Stimulated activated CD8-positive, alpha-beta memory T cell treated with anti-CD3 and anti-CD28 coated beads, Interleukin-4, amount 100 ng/mL, for 48 hours (primary cell): ENCODE results near the gene GGTLC2.
"Not testable (repeated sequence)": the region's sequence is repeated elsewhere in the genome, so short reads cannot be mapped to it uniquely, and the experiment has no call there.

ENCODE experiments used
- DNase-seq: peaks from one replicate; pipeline ENCODE4 v3.0.0-alpha.2; 2020

GGTLC2 gene

GRCh38 chr22:22638313-22638712, 6.1 kb upstream of the GGTLC2 start:
- DNase-seq = not testable (repeated sequence)

GRCh38 chr22:22642255-22642654, 2.2 kb upstream of the GGTLC2 start:
- not testable (repeated sequence) for DNase-seq

- not testable (repeated sequence) for DNase-seq
These were observed 1.6 kb downstream of the GGTLC2 start for GRCh38 chr22:22645969-22646368.

GRCh38 chr22:22647952-22648351, 3.5 kb downstream of the GGTLC2 start:
- DNase-seq = not testable (repeated sequence)

- not testable (repeated sequence) for DNase-seq
These were observed 4.6 kb downstream of the GGTLC2 start for GRCh38 chr22:22648863-22649536.

GRCh38 chr22:22649761-22650160, 5.3 kb downstream of the GGTLC2 start:
- not testable (repeated sequence) for DNase-seq

DNA sequence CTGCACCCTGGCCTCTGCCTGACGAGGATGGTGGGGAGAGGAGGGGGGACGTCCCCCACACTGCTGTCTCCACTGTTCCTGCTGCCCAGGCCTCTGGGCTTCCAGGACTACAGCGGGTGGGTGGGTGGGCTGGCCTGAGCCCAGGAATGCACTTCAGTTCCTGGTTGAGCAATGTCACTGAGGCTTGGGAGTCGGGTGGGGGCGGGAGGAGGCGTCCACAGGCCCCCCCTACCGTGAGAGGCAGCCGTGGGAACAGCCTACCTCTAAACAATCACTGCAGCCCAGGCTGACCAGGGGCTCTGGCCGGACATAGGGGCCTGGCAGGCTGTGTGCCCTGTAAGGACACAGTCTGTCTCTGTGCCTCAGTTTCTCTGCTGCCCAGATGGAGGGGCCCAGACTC, 6.0 kb downstream of the GGTLC2 start:
- not testable (repeated sequence) for DNase-seq

DNA sequence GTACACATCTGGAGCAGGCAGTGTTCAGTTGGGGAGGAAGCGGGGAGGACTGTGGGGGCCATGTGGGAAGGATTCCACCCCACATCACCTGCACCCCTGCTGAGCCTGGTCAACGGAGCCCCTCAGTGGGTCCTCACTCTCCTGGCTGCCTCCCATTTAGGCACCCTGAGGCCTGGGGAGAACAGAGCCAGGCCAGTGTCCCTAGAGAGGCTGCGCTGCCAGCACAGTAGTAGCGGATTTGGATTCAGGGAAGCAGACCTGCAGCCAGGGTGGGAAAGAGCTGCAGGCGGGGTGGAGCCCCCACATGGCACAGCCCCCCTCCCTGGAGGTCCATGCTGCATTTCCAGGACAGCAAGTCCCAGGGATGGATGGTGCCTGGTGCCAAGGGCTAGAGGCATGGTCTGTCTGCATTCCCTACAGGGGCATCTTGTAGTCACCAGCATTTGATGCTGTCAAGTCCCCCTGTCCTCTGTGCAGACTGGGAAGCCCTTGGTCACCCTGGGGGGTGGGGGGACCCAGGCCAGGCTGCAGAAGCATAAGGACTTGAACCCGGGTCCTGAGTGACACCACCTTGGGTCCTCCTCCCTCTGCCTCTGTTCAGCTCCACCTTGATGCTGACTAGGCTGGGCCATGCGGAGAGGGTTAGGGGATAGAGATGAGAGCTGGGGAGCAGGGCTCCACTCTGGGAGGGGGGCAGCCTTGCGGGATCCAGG, 6.5 kb downstream of the GGTLC2 start:
- DNase-seq = not testable (repeated sequence)

DNA sequence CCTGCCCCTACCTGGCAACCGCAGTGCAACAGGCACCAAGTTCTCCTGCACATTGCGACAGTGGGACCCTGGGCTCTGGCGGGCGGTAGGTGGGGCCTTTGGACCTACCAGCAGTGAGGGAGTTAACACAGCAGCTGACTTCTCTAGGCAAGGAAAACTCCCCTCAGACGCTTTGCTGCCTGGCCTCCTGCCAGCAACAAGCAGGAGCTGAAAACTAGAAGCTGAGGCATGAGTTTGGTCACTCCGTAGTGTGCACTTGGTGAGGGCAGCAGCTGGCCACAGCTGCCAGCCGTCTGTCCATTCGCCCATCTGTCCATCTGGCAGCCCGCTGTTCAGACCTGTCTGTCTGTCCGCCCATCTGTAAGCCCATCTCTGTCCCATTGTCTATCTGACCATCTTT, 7.2 kb downstream of the GGTLC2 start:
- DNase-seq = not testable (repeated sequence)

- not testable (repeated sequence) for DNase-seq
These were observed 7.7 kb downstream of the GGTLC2 start for GRCh38 chr22:22652102-22652501.

GRCh38 chr22:22652573-22652972, 8.2 kb downstream of the GGTLC2 start:
- DNase-seq = not testable (repeated sequence)

GRCh38 chr22:22653677-22654381, 9.4 kb downstream of the GGTLC2 start:
- not testable (repeated sequence) for DNase-seq

DNA sequence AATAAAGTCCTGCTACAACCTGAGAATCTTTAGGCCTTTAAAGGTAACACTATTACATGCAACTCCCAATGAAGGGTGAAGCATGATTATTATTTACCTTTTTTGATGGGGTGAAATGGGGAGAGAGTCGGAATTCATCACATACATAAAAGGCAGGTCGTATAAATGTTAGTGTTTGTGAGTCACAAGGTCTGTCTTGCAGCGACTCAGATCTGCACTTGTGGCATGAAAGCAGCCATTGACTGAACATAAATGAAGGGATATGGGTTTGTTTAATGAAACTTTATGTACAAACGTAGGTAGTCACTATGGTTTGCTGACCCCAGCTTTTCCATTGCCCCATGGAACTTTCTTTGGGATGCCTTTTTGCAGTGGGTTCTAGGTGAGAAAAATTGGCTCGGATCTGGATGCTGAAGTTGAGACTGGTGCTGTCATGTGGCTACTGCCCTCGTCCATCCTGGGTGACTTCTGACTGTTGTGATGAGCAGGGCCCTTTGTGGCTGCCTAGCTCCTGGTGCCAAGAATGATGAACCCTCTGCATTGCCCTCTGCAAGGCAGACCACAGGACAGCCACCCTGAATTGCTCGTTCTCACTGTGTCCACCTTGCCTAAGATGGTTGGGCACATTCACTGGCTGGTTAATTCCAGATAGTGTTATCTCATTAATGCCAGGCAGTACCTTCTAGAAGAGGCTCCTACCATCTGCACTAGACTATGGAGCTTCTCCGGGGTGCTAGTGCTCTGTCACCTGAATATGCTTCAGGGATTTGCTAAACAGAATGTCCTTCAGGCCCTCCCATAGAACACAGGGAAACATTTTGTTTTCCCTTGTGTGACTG, 11.3 kb downstream of the GGTLC2 start:
- no peak for DNase-seq

GRCh38 chr22:22657712-22658111, 13.3 kb downstream of the GGTLC2 start:
- DNase-seq = no peak

DNA sequence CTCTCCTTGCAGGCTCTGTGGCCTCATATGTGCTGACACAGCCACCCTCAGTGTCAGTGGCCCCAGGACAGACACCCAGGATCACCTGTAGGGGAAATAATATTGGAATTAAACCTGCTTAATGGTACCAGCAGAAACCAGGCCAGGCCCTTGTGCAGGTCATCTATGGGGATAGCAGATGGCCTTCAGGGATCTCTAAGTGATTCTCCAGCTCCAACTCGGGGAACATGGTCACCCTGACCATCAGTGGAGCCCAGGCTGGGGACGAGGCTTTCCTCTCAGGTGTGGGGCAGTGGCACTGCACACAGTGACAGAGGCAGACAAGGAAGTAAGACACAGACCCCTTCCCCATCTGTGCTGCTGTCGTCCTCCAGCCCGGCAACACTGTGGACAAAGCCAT, 16.9 kb downstream of the GGTLC2 start:
- no peak for DNase-seq

DNA sequence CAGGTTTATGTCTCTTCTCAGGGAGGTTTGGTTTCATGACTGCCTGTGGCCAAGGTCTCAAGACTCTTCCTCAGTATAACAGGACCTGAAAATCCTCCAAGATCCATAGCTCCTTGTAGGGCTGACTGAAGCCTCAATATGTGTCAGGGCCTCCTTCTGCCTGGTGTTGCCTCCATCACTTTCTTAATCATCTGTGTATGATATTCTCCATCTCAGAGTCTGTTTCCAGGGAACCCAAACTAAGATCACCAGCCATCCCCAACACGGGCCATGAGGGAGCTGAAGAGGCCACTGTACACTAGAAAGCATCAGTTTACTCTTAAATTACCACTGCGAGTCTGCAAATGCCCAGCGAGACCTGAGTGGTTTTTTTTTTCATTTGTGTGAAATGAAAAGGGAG, 17.7 kb downstream of the GGTLC2 start:
- DNase-seq = no peak

- no peak for DNase-seq
These were observed 19.7 kb downstream of the GGTLC2 start for GRCh38 chr22:22663861-22664800.

GRCh38 chr22:22666307-22667091, 22.1 kb downstream of the GGTLC2 start:
- DNase-seq = peak; percentile 47

DNA sequence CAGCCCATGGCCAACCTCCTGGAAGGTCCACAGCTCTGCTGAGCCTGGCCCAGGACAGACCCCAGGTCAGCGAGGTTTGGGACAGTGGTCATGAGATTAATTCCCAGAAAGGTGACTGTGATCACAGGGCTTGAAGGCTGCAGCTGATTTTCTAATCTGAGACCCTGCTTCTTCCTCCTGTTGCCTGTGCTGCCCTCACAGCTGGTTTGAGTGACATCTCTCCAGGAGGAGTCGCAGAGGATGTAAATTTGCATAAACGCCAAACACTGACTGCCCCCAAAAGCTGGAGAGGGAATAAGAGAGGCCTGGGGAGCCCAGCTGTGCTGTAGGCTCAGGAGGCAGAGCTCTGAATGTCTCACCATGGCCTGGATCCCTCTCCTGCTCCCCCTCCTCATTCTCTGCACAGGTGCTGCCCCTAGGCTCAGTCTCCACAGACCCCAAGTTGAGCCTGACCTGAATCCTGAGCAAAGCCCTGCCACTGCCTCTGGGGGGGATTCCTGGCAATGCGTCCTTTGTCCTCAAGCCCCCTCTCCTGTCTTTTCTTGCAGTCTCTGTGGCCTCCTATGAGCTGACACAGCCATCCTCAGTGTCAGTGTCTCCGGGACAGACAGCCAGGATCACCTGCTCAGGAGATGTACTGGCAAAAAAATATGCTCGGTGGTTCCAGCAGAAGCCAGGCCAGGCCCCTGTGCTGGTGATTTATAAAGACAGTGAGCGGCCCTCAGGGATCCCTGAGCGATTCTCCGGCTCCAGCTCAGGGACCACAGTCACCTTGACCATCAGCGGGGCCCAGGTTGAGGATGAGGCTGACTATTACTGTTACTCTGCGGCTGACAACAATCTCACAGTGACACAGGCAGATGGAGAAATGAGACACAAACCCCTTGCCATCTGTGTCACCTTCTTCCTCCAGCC, 23.8 kb downstream of the GGTLC2 start:
- DNase-seq = no peak

DNA sequence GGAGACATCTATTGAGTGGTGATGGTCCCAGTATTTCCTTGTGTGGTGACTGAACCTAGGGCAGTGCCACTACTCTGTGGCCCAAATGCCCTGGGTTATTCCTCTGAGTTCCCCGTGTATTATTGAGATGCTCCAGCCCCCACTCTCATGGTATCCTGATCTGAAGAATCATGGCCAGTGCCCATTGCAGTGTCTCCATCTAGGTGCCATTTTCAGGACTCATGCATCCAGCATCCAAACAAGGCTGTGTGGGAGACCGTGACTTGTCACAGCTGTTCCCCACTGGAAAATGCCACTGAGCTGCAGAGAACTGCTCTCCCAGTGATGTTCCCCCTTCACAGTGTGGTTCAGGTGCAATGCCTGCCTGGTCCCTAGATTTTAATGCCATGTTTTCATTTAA, 24.7 kb downstream of the GGTLC2 start:
- no peak for DNase-seq
